Neural progenitor cell (in vitro differentiated cells): ENCODE measurements around the gene RND1. TPM values are rescaled to one million over a fixed set of nuclear protein-coding genes. Genes with fewer than 3 reads are reported as not detected.

ENCODE experiments used
- DNase-seq: peaks from one replicate; pipeline ENCODE4 v3.0.0-alpha.2; 2016; ENCODE audit warnings: low spot score
- H2AFZ ChIP-seq: fragments of 200-600 bp; sonication (generic); replicated peaks from 2 replicates; pipeline ENCODE4 v1.6.1; 2016; ENCODE audit warnings: antibody characterized with exemption
- H3F3A ChIP-seq: fragments of 200-600 bp; sonication (generic); 2 replicates; pipeline ENCODE4 v1.6.1; 2016; ENCODE audit warnings: antibody characterized with exemption, low read depth
- H3K27ac ChIP-seq: fragments of 200-600 bp; sonication (generic); 2 replicates; pipeline ENCODE4 v1.5.1; 2016; ENCODE audit warnings: mild to moderate bottlenecking
- H3K27me3 ChIP-seq: fragments of 200-600 bp; sonication (generic); 2 replicates; pipeline ENCODE4 v1.6.1; 2016; ENCODE audit warnings: mild to moderate bottlenecking, moderate library complexity
- H3K36me3 ChIP-seq: fragments of 200-600 bp; sonication (generic); 2 replicates; pipeline ENCODE4 v1.5.1; 2016
- H3K4me1 ChIP-seq: fragments of 200-600 bp; sonication (generic); 2 replicates; pipeline ENCODE4 v1.6.1; 2016; ENCODE audit warnings: mixed run types
- H3K4me2 ChIP-seq: fragments of 200-600 bp; sonication (generic); 2 replicates; pipeline ENCODE4 v1.6.1; 2016
- H3K4me3 ChIP-seq: fragments of 200-600 bp; sonication (generic); 2 replicates; pipeline ENCODE4 v1.5.1; 2016
- H3K79me2 ChIP-seq: fragments of 200-600 bp; sonication (generic); 2 replicates; pipeline ENCODE4 v1.6.1; 2016; ENCODE audit warnings: low read depth
- H3K9ac ChIP-seq: fragments of 200-600 bp; sonication (generic); 2 replicates; pipeline ENCODE4 v1.6.1; 2016
- H3K9me3 ChIP-seq: fragments of 200-600 bp; sonication (generic); 2 replicates; pipeline ENCODE4 v1.5.1; 2016; ENCODE audit warnings: low read depth
- H4K20me1 ChIP-seq: fragments of 200-600 bp; sonication (generic); 2 replicates; pipeline ENCODE4 v1.6.1; 2016; ENCODE audit warnings: low read depth
- H3K27ac Mint-ChIP-seq: 3 replicates; pipeline ENCODE4 v1.8.0; 2021; ENCODE audit warnings: mixed read lengths
- H3K27me3 Mint-ChIP-seq: 2 replicates; pipeline ENCODE4 v1.8.0; 2022; ENCODE audit warnings: low read depth, mild to moderate bottlenecking, inconsistent platforms, moderate library complexity, mixed read lengths; ENCODE audit not compliant: insufficient read depth
- H3K36me3 Mint-ChIP-seq: 3 replicates; pipeline ENCODE4 v1.8.0; 2021; ENCODE audit warnings: mixed read lengths
- H3K4me1 Mint-ChIP-seq: 3 replicates; pipeline ENCODE4 v1.8.0; 2021; ENCODE audit warnings: mixed read lengths
- H3K4me3 Mint-ChIP-seq: 3 replicates; pipeline ENCODE4 v1.8.0; 2021; ENCODE audit warnings: mild to moderate bottlenecking, moderate library complexity, mixed read lengths
- H3K9me3 Mint-ChIP-seq: 3 replicates; pipeline ENCODE4 v1.8.0; 2020; ENCODE audit warnings: mixed read lengths
- CTCF ChIP-seq: fragments of 200-600 bp; sonication (generic); IDR thresholded peaks from 2 replicates; pipeline ENCODE4 v1.5.1; 2017; ENCODE audit warnings: antibody characterized with exemption, mild to moderate bottlenecking
- EZH2 ChIP-seq: fragments of 200-600 bp; sonication (generic); IDR thresholded peaks from 2 replicates; pipeline ENCODE4 v1.6.1; 2017; ENCODE audit warnings: antibody characterized with exemption, mild to moderate bottlenecking, moderate library complexity
- EZH2phosphoT487 ChIP-seq: fragments of 200-600 bp; sonication (generic); IDR thresholded peaks from 2 replicates; pipeline ENCODE4 v1.6.1; 2017; ENCODE audit warnings: antibody characterized with exemption
- total RNA-seq: library from RNA; depleted of rRNA; stranded (reverse); fragments of >200 nt; gene quantifications from 2 replicates; pipeline ENCODE4 v1.2.3, GENCODE V29; 2015; ENCODE audit warnings: low replicate concordance

Gene RND1
- total RNA-seq, 1 donor from 2014 or later, result 9.8 TPM

- DNase-seq, result peak; percentile 70
- H3K27me3 Mint-ChIP-seq, result peaks cover 11% of the 10 kb centered on the region
- no peaks in the 10 kb centered on the region for H3K79me2 ChIP-seq
- peak overlapping the region; percentile 79 for H3K4me3 ChIP-seq
- no peaks in the 10 kb centered on the region for H3K36me3 Mint-ChIP-seq
- peak overlapping the region; percentile 82 for H2AFZ ChIP-seq
- H3K9ac ChIP-seq, result no peak overlapping the region
- H3K27ac ChIP-seq, result no peak overlapping the region
- H3K9me3 Mint-ChIP-seq, result no peaks in the 10 kb centered on the region
- TF ChIP-seq EZH2phosphoT487 (no peak), CTCF (peak; percentile 9), EZH2 (no peak)
- peaks cover 9% of the 10 kb centered on the region for H4K20me1 ChIP-seq
- peaks cover 37% of the 10 kb centered on the region for H3K4me1 ChIP-seq
- peak overlapping the region; percentile 89 for H3K4me2 ChIP-seq
- no peaks in the 10 kb centered on the region for H3K9me3 ChIP-seq
- H3K36me3 ChIP-seq, result no peaks in the 10 kb centered on the region
- H3K4me1 Mint-ChIP-seq, result peaks cover 54% of the 10 kb centered on the region
- H3K4me3 Mint-ChIP-seq, result peak overlapping the region; percentile 94
- H3K27me3 ChIP-seq, result peaks cover 20% of the 10 kb centered on the region
- peaks cover 41% of the 10 kb centered on the region for H3F3A ChIP-seq
- no peak overlapping the region for H3K27ac Mint-ChIP-seq
Measured at GRCh38 chr12:48813465-48814261, 52.0 kb downstream of the RND1 start.

GRCh38 chr12:48812389-48812788 is 53.3 kb downstream of the RND1 start:
- peaks cover 9% of the 10 kb centered on the region for H3K27me3 Mint-ChIP-seq
- Histone ChIP-seq H3K4me1 (peaks cover 32% of the 10 kb centered on the region), H3K4me2 (no peak overlapping the region), H3K4me3 (no peak overlapping the region), H3K79me2 (no peaks in the 10 kb centered on the region), H3K27me3 (peaks cover 15% of the 10 kb centered on the region), H3K36me3 (no peaks in the 10 kb centered on the region), H4K20me1 (peaks cover 9% of the 10 kb centered on the region), H3F3A (peaks cover 36% of the 10 kb centered on the region), H3K9me3 (no peaks in the 10 kb centered on the region), H3K27ac (no peak overlapping the region), H2AFZ (no peak overlapping the region), H3K9ac (no peak overlapping the region)
- TF ChIP-seq EZH2 (no peak), CTCF (no peak), EZH2phosphoT487 (no peak)
- peak overlapping the region; percentile 78 for H3K27ac Mint-ChIP-seq
- no peak for DNase-seq
- H3K9me3 Mint-ChIP-seq, result no peaks in the 10 kb centered on the region
- no peaks in the 10 kb centered on the region for H3K36me3 Mint-ChIP-seq
- peak overlapping the region; percentile 75 for H3K4me3 Mint-ChIP-seq
- peaks cover 51% of the 10 kb centered on the region for H3K4me1 Mint-ChIP-seq

- Histone ChIP-seq H3K27me3 (peaks cover 6% of the 10 kb centered on the region), H3K36me3 (no peaks in the 10 kb centered on the region), H3K9ac (no peak overlapping the region), H3K9me3 (no peaks in the 10 kb centered on the region), H3K4me3 (no peak overlapping the region), H3K4me1 (peaks cover 24% of the 10 kb centered on the region), H4K20me1 (peaks cover under 1% of the 10 kb centered on the region), H3K27ac (no peak overlapping the region), H3K79me2 (no peaks in the 10 kb centered on the region), H2AFZ (no peak overlapping the region), H3F3A (peaks cover 27% of the 10 kb centered on the region), H3K4me2 (no peak overlapping the region)
- no peaks in the 10 kb centered on the region for H3K36me3 Mint-ChIP-seq
- H3K27me3 Mint-ChIP-seq, result peaks cover 9% of the 10 kb centered on the region
- TF ChIP-seq EZH2, result no peak
- no peak for TF ChIP-seq CTCF
- no peak for TF ChIP-seq EZH2phosphoT487
- H3K9me3 Mint-ChIP-seq, result no peaks in the 10 kb centered on the region
- H3K4me1 Mint-ChIP-seq, result peaks cover 43% of the 10 kb centered on the region
- peak overlapping the region; percentile 24 for H3K4me3 Mint-ChIP-seq
- DNase-seq, result no peak
- H3K27ac Mint-ChIP-seq, result peak overlapping the region; percentile 67
Measured at GRCh38 chr12:48811437-48812090, 54.1 kb downstream of the RND1 start.
